NCI-H2081 (cell line): ENCODE measurements around the gene MITF.

ENCODE experiments used
- DNase-seq, 2 experiments: peaks; one replicate each; lab custom pipeline; 2025; lab: John Stamatoyannopoulos, UW

The MITF gene, protein sequence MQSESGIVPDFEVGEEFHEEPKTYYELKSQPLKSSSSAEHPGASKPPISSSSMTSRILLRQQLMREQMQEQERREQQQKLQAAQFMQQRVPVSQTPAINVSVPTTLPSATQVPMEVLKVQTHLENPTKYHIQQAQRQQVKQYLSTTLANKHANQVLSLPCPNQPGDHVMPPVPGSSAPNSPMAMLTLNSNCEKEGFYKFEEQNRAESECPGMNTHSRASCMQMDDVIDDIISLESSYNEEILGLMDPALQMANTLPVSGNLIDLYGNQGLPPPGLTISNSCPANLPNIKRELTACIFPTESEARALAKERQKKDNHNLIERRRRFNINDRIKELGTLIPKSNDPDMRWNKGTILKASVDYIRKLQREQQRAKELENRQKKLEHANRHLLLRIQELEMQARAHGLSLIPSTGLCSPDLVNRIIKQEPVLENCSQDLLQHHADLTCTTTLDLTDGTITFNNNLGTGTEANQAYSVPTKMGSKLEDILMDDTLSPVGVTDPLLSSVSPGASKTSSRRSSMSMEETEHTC

DNA sequence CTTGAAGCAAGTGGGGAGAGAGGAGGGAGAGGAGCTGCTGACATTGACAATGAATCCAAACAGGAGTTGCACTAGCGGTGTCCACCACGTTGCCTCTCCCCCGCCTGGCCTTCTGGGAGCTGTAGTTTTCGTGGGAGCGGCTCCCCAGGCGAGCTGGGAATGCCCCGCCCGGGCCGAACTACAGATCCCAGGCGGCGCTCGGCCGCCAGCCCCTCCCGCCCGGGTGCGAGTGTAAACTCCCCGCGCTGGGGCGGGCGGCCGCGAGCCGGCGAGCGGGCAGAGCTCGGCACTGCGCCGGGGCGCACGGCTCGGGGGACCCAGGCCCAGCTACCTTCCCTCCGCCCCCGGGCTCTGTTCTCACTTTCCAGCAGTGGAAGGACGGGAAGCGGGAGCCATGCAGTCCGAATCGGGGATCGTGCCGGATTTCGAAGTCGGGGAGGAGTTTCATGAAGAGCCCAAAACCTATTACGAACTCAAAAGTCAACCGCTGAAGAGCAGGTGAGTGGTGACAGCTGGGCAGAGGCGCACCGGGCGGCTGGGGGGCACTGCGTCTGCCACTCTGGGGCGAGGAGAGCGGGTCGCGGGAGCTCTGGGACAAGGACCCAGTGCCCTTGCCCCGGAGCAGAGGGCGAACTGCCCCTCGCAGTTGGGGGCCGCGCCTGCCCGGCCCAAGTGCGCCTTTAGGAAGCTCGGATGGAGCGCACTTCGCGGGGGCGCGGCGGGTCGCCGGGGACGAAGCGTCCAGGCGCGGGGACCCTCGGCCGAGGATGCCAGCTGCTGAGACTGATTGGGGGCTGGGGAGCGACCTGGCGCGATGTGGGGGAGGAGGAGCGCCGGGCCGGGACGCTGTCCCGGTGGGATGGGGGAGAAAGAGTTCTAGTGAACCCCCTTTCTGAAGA, at the start of gene MITF:
Gene MITF, plus strand, starts transcription at position 261 of the 899 bp plus-strand sequence. Its CDS starts 134 bp downstream, at position 395.
- DNase-seq: peak; percentile 81 to 85

DNA sequence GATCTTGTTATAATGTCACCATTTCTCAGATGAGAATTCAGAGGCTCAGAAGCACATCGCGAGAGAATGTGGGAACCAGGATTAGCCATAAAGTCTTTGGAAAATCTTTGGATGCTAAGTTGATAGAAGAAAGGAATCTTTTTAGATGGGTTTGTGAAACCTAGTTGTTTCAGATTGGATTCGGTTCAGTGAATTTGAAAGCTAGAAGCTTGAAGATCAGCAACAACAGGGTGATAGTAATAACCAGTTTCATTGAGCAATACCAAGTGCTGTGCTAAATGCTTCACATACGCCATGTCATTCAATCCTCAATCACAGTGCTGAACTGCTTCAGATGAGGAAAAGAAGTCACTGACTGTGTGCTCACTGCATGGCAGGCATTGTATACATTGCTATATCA, 47.4 kb upstream of the MITF start:
- no peak for DNase-seq

DNA sequence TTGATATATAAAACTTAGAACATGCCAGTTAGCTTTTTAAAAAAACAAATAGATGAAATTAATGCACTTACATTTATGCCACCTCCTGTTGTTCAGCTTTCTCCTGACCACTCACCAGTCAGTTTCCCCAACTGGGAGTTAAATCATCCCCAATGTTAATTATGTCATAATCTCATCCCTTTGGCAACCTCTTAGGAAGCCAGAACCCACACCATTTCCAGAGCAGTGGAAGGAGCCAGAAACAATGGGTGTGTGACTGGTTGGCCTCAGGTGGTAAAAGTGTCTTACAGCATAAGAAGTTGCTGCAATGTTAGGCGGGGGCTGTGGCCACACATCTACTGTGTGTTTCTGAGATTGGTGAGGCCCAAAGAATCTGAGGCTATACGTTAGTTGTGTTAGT, 46.5 kb upstream of the MITF start:
- no peak for DNase-seq

DNA sequence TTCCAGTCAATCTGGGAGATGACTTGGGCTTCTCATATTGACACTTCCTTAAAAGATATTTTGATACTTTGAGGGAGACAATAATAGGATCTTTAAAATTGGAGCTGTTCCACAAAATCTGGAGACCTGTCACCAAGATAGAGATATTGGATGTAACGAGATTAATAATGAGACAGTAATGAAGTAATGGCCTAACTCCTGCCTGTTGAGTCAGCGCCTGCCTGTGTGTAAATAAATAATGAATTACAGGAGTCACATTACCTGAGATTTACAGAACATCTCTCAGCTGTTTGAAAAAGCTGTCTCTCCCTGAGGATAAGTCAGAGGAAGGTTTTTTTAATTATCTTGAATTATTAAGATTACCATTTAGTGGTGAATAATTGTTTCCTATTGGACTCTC, 43.8 kb upstream of the MITF start:
- DNase-seq: no peak

DNA sequence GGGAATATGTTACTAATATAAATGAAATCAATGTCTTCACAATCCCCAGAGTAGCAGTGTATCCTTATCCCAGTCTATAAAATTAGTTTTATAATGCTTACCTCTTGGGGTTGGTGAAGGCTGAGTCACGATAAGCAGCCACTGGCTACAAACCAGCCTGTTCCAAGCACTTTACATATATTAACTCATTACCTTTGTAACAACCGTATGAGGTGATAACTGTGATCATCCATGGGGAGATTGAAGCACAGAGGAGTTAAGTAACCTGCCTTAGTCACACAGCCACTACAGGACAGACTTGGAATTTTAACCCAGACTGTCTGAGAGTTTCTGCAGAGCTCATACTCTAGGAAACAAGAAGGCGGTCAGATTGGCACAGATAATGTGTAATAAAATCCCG, 43.3 kb upstream of the MITF start:
- DNase-seq: no peak

DNA sequence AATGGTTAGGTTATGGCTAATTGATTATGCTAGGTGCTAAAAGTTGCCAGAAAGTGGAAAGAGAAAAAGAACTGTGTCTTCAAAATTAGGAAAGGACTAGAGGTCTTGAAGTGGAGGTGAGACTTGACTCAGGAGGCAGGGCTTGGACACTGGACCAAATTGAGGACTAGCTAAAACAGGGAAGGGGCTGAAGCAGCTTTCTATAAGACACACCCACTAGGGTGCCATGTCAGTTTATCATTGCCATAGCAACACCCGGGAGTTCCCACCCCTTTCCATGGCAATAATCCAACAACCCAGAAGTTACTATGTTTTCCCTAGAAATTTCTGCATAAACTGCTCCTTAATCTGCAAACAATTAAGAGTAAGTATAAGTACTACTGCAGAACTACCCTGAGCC, 42.9 kb upstream of the MITF start:
- DNase-seq: no peak

DNA sequence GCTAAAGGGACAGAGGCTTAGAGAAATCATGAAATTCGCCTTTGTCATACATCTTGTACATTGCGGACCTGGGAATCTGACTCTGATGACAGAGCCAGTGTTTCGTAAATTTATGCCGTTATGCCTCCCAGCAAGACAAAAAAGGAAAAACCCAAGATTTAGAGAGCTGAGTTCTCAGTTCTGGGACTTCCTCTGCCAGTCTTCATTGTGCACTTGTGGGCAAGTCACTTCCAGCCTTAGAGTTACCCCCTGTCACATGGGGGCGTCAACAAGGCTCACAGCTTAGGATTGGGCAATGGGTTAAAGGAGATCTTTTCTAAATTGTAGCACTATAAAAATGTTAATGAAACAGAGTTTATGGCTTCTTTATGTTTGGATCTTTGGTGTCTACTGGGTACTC, 41.9 kb upstream of the MITF start:
- no peak for DNase-seq

DNA sequence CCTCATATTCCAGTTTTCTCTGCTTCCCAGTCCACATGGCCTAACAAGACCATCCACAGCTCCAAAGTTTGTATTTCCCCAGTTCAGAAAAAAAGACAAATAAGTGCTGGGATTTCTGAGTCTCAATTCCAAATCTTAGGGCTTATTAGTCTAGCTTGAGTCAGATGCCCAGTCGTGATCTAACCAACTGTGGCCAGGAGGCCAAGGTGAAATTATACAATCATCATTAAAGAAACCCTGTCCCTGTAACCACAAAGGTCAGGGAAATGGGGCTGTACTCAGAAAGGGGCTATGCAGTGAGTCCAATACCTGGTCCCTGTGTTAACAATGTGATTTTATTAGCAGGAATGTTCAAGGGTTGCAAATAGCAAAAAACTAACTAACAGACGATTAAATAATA, 40.5 kb upstream of the MITF start:
- DNase-seq: no peak

DNA sequence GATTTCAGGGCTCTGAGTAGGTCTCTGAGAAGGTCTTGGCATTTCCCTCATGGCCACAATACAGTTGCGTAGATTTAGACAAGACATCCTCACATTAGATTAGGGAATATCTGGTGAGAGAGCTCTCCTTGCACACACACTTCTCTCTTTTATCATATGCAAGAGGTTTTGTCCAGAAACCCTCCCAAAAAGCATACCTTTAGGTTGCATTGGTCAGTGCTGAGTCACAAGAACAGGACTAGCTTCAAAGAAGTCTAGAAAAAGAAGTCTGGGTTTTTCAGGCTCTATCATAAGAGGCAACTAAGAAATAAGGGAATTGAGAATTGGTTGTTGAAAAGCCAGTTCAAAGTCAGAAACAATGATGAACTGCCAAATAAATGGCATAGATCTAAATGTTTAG, 40.1 kb upstream of the MITF start:
- DNase-seq: no peak

DNA sequence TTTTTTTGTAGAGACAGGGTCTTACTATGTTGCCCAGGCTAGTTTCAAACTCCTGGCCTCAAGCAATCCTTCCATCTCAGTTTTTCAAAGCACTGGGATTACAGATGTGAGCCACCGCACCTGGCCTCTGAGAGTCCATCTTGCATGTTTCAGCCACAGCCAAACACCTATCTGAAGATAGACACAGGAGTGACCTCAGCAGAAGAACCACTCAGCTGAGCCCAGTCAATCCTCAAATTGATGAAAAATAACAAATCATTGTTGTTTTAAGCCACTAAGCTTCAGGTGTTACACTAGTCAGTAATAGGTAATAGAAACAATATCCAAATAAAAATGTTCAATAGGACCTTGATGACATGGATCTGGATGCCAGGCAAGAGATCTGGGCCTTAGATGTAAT, 38.3 kb upstream of the MITF start:
- DNase-seq: no peak

DNA sequence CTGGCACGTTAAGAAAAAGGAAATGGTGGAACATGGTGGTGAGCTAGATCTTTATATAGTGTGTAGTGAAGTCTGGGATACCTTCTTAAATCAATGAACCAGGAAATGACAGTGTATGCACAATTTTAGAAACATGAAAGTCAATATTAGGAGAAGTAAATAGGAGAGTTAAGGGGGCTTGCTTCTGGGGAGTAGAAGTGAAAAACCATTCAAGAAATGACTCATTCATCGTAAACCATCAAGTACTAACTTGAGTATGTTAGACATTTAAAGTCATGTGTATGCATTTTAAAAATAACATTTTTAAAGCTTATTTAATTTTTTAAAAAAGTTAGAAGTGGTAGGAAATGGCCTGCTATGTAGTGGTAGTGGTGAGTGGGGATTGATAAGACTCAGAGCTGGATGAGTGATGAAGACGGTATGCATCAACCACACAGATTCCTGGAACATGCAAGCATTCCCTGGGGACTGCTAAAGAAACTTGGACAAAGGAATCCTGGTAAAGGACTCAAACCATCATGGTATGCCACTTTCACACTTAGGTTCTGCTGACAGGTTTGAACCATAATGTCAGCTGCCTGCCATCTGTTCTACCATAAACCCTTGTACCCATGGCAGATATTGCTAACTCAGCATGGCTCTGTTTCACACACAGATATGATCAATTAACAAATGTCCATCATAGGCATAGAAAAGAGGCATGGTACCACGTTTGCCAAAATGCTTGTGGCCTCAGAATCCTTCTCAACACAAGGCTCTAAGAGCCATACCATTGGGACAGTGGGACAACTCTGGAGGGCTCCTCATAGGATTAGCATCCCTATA, 28.9 kb upstream of the MITF start:
- DNase-seq: no peak

DNA sequence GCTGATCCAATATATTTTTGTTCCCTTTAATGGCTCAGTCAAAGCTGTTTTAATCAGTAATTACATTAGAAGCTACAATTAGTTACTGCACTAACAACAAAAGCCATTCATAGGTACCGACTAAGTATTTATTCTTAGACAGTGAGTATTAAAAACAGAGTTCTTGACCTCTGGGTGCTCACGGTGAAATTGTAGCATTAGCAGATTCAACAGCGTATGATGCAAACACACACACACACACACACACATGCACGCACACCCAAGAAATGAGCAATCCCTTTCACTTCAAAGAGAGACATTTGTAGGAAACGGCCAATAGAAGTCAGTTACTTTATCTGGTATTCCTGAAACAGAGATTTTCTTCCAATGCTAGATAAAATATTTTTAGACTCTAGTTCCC, 27.0 kb upstream of the MITF start:
- DNase-seq: no peak

DNA sequence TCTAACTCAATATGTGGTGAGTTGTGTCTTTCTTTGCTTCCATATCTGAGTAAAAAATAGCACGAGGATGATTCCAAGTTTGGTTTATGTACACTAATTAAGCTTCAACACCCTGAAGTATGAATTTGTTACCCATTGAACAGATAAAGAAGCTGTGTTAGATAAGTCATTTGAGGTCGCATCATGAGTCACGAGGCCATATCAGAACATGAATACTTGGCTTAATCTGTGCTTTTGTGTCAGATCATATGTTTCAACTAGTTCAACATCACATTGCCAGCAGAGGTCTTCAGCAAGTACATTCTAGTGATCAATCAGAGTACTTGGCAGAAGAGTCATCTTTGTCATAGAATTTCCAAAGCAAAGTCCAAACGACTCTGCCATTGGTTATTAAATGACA, 26.3 kb upstream of the MITF start:
- no peak for DNase-seq

DNA sequence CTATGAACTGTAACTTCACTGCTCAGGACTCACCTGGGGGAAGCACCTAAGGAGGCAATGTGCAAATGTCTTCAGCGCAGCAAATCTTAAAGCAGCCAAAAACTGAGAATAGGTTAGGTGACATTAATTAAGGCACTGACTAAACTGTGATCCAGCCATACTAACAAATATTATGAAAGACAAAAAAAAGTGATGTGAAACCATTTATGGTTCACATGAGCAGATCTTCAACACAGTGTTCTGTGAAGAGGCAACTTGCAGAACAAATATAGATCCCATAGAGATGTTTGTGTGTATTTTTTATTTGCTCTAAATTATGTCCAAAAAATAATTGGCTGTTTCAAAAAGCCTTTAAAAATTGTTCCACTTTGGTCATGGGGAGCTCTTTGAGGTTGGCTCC, 24.1 kb upstream of the MITF start:
- DNase-seq: no peak

DNA sequence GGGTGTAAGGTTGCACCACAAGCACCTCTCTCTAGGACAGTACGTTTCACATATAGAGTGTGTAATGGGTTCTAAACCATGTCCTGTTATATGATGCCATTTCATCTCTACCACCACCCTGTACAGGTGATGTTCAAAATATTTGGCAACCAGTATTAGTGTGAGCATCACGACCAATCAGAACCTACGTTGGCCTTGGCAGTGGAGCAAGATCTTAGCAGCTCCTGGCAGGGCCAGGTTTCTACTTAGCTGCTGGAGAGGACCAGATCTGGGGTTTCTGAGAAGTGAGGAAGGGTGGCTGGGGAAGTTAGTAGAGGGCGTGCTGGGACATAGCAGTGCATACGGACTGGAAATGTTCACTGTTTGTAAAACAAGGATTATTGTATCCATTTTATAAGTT, 23.1 kb upstream of the MITF start:
- no peak for DNase-seq

DNA sequence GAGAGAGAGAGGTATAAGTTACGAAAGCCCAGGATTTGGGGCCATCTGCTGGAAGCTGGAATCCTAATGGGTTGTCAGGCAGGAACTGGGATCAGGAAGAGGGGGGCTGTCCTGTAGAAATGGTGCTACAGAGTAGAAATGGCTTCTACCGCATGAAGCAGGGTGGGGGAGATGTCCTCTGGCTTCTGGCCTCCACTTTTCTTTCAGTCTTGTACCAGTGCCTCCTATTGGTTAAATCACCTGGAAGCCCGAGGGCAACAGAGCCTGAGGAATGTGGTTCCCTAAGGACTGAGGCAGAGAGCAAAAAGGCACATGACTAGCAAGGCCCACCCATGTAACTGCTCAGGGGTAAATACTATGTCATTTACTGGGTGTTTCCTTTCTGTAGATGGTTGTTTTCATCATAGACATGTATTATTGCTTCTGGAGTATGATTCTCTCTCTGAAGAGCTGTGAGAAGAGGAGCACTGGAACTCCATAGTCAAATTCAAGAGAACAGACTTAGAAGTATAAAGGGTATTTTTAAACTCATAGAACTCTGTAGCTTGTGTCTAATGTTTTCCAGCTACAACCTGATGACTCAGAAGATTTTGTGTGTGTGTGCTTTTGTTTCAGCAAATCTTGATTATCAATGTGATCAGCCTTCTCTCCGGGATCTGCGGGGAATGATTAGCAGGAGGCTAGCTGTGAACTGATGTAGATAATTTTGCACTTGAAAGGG, 20.2 kb upstream of the MITF start:
- DNase-seq: no peak

DNA sequence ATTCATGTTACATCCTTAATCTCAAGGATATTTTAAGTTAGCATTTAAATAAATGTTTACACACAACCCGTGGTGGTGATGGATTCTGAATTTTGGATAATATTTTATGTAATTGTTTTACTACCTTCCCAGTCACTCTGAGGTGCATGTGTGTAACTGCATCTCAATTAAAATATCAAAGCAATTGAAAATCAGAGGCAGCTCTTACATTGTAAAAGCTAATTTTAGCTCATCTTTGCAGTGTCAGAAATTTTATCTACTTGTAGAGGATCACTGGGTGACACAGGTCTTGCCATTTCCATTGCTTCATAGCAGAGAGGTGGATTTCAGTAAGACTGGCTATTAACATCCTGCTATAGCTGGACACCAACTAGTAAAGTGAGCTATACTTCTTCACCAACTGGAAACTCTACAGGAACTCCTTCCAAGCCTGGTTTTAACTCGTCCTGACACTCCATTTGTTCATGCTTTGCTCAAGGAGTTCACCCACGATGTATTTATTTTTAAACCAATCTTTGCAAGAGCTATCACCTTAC, 19.6 kb upstream of the MITF start:
- DNase-seq: no peak

DNA sequence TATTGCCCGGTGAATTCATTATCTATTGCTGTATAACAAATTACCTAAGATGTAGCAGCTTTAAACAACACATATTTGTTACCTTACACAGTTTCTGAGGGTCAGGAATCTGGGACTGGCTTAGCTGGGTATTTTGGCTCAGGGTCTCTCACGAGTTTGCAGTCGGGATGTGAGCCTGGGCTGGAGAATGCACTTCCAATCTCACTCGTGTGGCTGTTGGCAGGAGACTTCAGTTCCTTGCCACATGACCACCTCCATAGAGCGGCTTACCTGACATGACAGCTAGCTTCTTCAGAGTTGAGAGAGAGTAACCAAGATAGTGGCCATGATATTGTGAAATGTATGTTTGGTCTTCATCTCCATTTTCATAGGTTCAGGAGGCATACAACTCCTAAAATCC, 18.4 kb upstream of the MITF start:
- no peak for DNase-seq

DNA sequence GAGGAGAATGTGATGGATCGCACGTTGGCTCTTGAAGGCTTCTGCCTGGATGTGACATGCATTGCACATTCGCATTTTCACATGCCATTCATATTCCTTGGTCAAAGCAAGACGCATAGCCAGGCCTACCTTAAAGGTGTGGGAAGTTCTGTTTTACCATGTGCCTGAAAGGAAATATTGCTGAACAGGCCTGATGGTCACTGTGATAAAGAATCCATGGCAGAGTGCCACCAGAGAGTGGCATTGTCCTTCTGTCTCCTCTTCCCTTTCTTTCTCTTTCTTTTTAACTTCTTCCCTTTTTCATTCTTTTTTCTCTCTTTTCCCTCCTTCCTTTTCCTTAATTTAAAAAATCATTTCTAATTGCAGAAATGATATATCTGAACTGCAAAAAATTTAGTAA, 15.9 kb upstream of the MITF start:
- DNase-seq: no peak

DNA sequence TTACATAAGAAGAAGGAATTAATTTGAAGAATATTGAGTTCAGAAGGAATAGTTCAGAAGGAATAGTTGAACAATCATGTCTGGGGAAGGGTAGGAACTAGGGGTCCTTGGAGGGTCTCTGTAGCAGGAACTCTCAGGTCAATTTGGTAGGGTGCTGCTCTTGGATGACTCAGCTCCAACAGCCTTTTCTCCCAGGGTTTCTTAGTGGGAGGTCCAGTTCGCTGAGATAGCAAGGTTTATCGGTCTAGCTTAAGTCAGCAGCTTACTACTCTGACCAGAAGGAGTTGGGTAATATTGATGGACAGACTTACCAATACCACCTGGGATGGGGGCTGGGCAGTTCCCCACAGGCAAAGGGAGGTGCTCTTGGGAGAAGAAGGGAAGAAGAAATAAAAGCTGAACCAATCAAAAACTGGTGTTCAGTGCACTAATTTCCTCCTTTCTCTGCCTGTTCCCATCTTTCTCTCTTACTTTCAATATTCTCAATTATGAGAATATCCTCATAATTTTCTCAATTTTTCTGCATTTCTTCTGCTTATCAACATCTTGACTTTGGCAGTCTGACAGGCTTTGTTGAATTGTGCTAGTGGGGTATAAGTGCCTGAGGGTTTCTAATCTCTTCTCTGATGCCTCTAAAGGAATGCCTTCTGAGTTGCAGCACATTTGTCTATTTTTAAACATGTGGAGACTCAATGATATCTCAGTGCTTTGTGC, 14.4 kb upstream of the MITF start:
- DNase-seq: no peak
